Measurements from ENCODE around the gene BSN.

BSN gene, protein sequence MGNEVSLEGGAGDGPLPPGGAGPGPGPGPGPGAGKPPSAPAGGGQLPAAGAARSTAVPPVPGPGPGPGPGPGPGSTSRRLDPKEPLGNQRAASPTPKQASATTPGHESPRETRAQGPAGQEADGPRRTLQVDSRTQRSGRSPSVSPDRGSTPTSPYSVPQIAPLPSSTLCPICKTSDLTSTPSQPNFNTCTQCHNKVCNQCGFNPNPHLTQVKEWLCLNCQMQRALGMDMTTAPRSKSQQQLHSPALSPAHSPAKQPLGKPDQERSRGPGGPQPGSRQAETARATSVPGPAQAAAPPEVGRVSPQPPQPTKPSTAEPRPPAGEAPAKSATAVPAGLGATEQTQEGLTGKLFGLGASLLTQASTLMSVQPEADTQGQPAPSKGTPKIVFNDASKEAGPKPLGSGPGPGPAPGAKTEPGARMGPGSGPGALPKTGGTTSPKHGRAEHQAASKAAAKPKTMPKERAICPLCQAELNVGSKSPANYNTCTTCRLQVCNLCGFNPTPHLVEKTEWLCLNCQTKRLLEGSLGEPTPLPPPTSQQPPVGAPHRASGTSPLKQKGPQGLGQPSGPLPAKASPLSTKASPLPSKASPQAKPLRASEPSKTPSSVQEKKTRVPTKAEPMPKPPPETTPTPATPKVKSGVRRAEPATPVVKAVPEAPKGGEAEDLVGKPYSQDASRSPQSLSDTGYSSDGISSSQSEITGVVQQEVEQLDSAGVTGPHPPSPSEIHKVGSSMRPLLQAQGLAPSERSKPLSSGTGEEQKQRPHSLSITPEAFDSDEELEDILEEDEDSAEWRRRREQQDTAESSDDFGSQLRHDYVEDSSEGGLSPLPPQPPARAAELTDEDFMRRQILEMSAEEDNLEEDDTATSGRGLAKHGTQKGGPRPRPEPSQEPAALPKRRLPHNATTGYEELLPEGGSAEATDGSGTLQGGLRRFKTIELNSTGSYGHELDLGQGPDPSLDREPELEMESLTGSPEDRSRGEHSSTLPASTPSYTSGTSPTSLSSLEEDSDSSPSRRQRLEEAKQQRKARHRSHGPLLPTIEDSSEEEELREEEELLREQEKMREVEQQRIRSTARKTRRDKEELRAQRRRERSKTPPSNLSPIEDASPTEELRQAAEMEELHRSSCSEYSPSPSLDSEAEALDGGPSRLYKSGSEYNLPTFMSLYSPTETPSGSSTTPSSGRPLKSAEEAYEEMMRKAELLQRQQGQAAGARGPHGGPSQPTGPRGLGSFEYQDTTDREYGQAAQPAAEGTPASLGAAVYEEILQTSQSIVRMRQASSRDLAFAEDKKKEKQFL (N-terminal part only)

GRCh38 chr3:49553692-49554632 lies at the start of gene BSN:
Gene BSN, plus strand, starts transcription at chr3:49554477. Its CDS starts 126 bp downstream, at chr3:49554603.
- peak within 1 kb of the TSS; percentile 90 for H3K4me3 ChIP-seq (ENCODE audit: low read depth, low read length)
- TF ChIP-seq, protein P1, sequence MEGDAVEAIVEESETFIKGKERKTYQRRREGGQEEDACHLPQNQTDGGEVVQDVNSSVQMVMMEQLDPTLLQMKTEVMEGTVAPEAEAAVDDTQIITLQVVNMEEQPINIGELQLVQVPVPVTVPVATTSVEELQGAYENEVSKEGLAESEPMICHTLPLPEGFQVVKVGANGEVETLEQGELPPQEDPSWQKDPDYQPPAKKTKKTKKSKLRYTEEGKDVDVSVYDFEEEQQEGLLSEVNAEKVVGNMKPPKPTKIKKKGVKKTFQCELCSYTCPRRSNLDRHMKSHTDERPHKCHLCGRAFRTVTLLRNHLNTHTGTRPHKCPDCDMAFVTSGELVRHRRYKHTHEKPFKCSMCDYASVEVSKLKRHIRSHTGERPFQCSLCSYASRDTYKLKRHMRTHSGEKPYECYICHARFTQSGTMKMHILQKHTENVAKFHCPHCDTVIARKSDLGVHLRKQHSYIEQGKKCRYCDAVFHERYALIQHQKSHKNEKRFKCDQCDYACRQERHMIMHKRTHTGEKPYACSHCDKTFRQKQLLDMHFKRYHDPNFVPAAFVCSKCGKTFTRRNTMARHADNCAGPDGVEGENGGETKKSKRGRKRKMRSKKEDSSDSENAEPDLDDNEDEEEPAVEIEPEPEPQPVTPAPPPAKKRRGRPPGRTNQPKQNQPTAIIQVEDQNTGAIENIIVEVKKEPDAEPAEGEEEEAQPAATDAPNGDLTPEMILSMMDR (IDR thresholded peaks at IDR 0.05; ENCODE audit: control insufficient read depth, extremely low read depth, insufficient read depth), result no peak
- DNase-seq (ENCODE audit: low read depth), result peak; percentile 38

GRCh38 chr3:49506906-49507305 lies 47.4 kb upstream of the BSN start:
- TF ChIP-seq, protein P1 (IDR thresholded peaks at IDR 0.05; ENCODE audit: control insufficient read depth, extremely low read depth, insufficient read depth), result no peak
- no peak for DNase-seq (ENCODE audit: low read depth)
- no peak overlapping the region for H3K4me3 ChIP-seq (ENCODE audit: low read depth, low read length)

GRCh38 chr3:49509028-49509561 lies 45.2 kb upstream of the BSN start:
- DNase-seq (ENCODE audit: low read depth), result no peak
- TF ChIP-seq, protein P1 (IDR thresholded peaks at IDR 0.05; ENCODE audit: control insufficient read depth, extremely low read depth, insufficient read depth), result no peak
- H3K4me3 ChIP-seq (ENCODE audit: low read depth, low read length), result no peak overlapping the region

DNA sequence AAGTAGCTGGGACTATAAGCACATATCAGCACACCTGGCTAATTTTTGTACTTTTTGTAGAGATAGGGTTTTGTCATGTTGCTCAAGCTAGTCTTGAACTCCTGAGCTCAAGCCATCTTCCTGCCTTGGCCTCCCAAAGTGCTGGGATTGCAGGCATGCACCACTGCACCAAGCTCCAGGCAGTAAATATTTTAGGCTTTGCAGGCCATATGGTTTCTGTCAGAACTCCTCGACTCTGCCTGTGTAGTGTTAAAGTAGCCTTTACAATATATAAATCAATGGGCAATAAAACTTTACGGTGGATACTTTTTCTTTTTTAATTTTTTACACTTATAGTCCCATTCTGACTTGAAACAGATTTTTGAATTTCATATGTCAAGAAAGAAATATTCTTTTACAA lies 42.6 kb upstream of the BSN start:
- TF ChIP-seq, protein P1 (IDR thresholded peaks at IDR 0.05; ENCODE audit: control insufficient read depth, extremely low read depth, insufficient read depth), result no peak
- no peak for DNase-seq (ENCODE audit: low read depth)
- H3K4me3 ChIP-seq (ENCODE audit: low read depth, low read length), result no peak overlapping the region

GRCh38 chr3:49512781-49513355 lies 41.4 kb upstream of the BSN start:
- no peak overlapping the region for H3K4me3 ChIP-seq (ENCODE audit: low read depth, low read length)
- DNase-seq (ENCODE audit: low read depth), result no peak
- TF ChIP-seq, protein P1 (IDR thresholded peaks at IDR 0.05; ENCODE audit: control insufficient read depth, extremely low read depth, insufficient read depth), result no peak
